BJ (cell line): ENCODE data around the gene HOXC10. TPM values are rescaled to one million over a fixed set of nuclear protein-coding genes. Genes with fewer than 3 reads are reported as not detected.

Experiments
- CTCF ChIA-PET: fragments of 350-600 bp; formaldehyde crosslinking; extraction: SDS; loops from one replicate; lab custom pipeline; 2021; ENCODE audit warnings: antibody characterized with exemption, inconsistent platforms; lab: Yijun Ruan, JAX
- POLR2A ChIA-PET: fragments of 300-600 bp; sonication (Branson Sonifier 250); formaldehyde crosslinking; extraction: SDS; loops from one replicate; lab custom pipeline; 2021; ENCODE audit warnings: antibody characterized with exemption; lab: Charles Lee
- DNase-seq: peaks from one replicate; pipeline ENCODE4 v3.0.0-alpha.2; 2011; ENCODE audit warnings: low read depth
- H3K27me3 ChIP-seq: 2 replicates; pipeline ENCODE4 v1.6.0; 2011; ENCODE audit warnings: low read length; ENCODE audit not compliant: control insufficient read depth, insufficient read depth
- H3K36me3 ChIP-seq: 2 replicates; pipeline ENCODE4 v1.5.1; 2011; ENCODE audit warnings: low read length; ENCODE audit not compliant: control insufficient read depth, insufficient read depth
- H3K4me3 ChIP-seq: 2 replicates; pipeline ENCODE4 v1.5.1; 2011; ENCODE audit warnings: low read depth, mild to moderate bottlenecking, control low read depth, low read length
- polyA plus RNA-seq: library from polyadenylated mRNA; depleted of rRNA; stranded (reverse); fragments of >200 nt; gene quantifications from 2 replicates; pipeline ENCODE4 v1.2.3, GENCODE V29; 2011
- TF ChIP-seq, protein P1 (sequence below): IDR thresholded peaks from 2 replicates; pipeline ENCODE4 v1.5.1; 2011; ENCODE audit warnings: low read depth, mild to moderate bottlenecking, control low read depth, inconsistent platforms, low read length, moderate library complexity; ENCODE audit not compliant: insufficient read depth

HOXC10 gene
- polyA plus RNA-seq, 1 experiment = 13.9 TPM

DNA sequence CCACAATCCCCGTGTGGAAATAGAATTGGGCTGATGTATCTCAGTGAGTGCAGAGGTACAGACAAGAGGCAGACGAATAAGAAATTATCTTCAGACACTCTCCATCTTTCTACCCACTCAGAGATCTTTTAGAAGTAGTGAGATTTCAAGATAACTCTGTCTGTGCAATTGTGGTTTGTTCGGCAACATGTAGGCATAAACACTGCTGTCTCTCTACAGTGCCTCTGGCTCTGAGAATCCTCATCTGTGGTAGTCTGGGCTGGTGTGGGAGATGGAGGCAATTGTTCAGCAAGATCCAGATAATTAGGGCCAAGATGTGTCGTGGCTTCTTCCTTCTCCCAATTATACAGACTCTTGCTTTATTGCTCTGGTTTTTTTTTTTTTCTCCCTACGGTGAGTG, 43.2 kb upstream of the HOXC10 start:
- Histone ChIP-seq H3K36me3 (no peaks in the 10 kb centered on the region), H3K27me3 (peaks cover 70% of the 10 kb centered on the region), H3K4me3 (no peak overlapping the region)
- DNase-seq = no peak
- TF ChIP-seq, protein P1, sequence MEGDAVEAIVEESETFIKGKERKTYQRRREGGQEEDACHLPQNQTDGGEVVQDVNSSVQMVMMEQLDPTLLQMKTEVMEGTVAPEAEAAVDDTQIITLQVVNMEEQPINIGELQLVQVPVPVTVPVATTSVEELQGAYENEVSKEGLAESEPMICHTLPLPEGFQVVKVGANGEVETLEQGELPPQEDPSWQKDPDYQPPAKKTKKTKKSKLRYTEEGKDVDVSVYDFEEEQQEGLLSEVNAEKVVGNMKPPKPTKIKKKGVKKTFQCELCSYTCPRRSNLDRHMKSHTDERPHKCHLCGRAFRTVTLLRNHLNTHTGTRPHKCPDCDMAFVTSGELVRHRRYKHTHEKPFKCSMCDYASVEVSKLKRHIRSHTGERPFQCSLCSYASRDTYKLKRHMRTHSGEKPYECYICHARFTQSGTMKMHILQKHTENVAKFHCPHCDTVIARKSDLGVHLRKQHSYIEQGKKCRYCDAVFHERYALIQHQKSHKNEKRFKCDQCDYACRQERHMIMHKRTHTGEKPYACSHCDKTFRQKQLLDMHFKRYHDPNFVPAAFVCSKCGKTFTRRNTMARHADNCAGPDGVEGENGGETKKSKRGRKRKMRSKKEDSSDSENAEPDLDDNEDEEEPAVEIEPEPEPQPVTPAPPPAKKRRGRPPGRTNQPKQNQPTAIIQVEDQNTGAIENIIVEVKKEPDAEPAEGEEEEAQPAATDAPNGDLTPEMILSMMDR = no peak
- ChIA-PET CTCF (interaction anchor here (1.2 to 1.3 kb wide), 3 partner anchors 12 to 266 kb away, joined by 3 to 4 read pairs (median 4); no protein-coding TSS in a partner anchor), POLR2A (no interaction called here)

DNA sequence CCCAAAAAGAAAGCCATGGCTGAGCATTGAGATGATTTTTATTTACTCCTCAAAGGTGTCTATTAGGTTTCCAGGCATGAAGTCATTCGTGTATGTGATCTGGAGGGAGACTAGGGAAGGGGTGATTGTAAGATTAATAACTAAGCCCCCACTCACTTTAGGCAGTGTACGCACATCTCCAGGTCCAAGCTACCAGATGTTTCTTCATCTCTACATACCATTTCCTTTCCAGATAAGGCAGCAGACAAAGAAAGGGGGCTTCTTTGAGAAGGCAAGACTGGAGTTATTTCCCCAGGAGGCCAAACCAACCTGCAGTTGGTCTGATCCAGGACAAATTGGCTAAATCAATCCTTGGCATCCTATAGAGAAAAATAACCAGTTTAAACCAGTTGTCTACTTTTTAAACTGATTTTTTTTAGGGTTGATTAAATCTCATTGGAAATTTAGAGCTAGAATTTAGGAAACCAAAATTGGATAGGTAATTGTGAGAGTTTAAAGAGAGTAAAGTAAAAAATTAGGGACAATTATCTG, 42.4 kb upstream of the HOXC10 start:
- Histone ChIP-seq H3K27me3 (peaks cover 65% of the 10 kb centered on the region), H3K36me3 (no peaks in the 10 kb centered on the region), H3K4me3 (no peak overlapping the region)
- POLR2A ChIA-PET = no interaction called here
- CTCF ChIA-PET = interaction anchor here (1.2 kb wide), 2 partner anchors 11 to 240 kb away, joined by 3 to 4 read pairs; no protein-coding TSS in a partner anchor
- no peak for DNase-seq
- TF ChIP-seq, protein P1 = no peak

- H3K27me3 ChIP-seq = peaks cover 57% of the 10 kb centered on the region
- CTCF ChIA-PET = no interaction called here
These were observed 40.7 kb upstream of the HOXC10 start for GRCh38 chr12:53944209-53944608.

DNA sequence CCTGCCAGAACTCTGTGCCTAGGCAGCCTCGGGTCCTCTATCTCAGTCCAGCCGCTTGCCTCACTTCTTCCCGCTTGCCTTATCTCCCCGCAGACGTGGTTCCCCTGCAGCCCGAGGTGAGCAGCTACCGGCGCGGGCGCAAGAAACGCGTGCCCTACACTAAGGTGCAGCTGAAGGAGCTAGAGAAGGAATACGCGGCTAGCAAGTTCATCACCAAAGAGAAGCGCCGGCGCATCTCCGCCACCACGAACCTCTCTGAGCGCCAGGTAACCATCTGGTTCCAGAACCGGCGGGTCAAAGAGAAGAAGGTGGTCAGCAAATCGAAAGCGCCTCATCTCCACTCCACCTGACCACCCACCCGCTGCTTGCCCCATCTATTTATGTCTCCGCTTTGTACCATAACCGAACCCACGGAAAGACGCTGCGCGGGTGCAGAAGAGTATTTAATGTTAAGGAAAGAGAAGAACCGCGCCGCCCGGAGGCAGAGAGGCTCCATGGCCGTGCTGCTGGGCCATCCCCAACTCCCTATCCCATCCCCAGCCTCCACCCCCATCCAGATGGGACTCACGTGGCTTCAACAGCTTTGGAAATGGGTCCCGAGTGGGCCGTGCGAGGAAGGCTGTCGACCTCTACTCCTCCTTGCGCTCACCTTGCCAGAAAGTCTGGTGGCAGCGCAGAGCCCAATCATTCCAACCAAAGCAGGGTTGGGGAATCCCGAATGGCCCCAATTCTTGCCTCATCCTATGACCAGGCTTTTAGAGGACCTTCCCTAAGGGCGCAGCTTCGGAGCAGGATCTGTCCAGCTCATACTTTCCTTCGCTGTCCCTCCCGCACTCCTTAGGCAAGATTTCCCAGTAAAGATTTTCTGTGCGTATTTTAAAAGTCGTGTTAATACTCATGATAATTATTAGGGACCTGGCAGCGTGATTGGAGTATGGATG, 39.8 kb upstream of the HOXC10 start:
- ChIA-PET POLR2A (interaction anchor here (0.7 kb wide), 1 partner anchor 175 kb away, joined by 4 read pairs; no protein-coding TSS in a partner anchor), CTCF (interaction anchor here (0.6 kb wide), 1 partner anchor 16 kb away, joined by 3 read pairs; no protein-coding TSS in a partner anchor)
- H3K4me3 ChIP-seq = no peak overlapping the region
- DNase-seq = no peak
- peaks cover 60% of the 10 kb centered on the region for H3K27me3 ChIP-seq
- TF ChIP-seq, protein P1 = no peak
- H3K36me3 ChIP-seq = no peaks in the 10 kb centered on the region

More at GRCh38 chr12:53944209-53944608, 40.7 kb upstream of the HOXC10 start:
- no peaks in the 10 kb centered on the region for H3K36me3 ChIP-seq
- no peak overlapping the region for H3K4me3 ChIP-seq
- TF ChIP-seq, protein P1 = no peak
- POLR2A ChIA-PET = no interaction called here
- DNase-seq = no peak

DNA sequence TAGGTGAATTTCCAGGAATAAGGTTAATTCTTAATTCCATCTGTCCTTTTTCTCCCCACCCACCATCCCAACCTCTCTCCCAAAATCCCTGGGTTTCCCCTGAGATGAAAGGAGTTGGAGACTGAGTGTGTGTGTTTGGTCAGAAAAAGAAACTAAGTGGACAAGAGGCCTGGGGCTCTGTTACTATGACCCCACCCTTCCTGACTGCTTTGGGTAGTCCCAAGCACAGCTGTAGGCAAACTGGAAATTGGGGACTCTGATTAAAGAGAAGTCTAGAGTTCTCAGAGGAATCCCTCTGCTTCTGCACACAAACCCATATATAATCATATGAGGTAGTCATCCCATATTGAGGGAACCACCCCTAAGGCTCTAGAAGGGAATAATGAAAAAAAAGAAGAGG, 37.2 kb upstream of the HOXC10 start:
- ChIA-PET POLR2A (no interaction called here), CTCF (interaction anchor here (0.6 kb wide), 1 partner anchor 51 kb away, joined by 3 read pairs; no protein-coding TSS in a partner anchor)
- Histone ChIP-seq H3K36me3 (no peaks in the 10 kb centered on the region), H3K27me3 (peaks cover 72% of the 10 kb centered on the region), H3K4me3 (no peak overlapping the region)
- no peak for DNase-seq
- TF ChIP-seq, protein P1 = no peak
